Left colon (tissue), 2 donors: ENCODE data around the gene KCNJ6. TPM values are rescaled to one million over a fixed set of nuclear protein-coding genes. Genes with fewer than 3 reads are reported as not detected.

Experiments
- ATAC-seq: fragments of 200-7000 bp; cut with Tn5 transposase; one replicate; pipeline ENCODE4 v1.9.1; 2020; ENCODE audit warnings: mild to moderate bottlenecking, moderate library complexity
- DNase-seq, 2 donors: peaks; one replicate each; pipeline ENCODE4 v3.0.0-alpha.2; 2020
- intact Hi-C, 2 donors: fragments of 100-400 bp; cut with DNase I in 1 of 2; cut with micrococcal nuclease in 1 of 2; formaldehyde crosslinking; loops; one replicate each; pipeline versions ENCODE4 v1.11.2 to v1.14.0; 2022; cut with DNase I, micrococcal nuclease
- total RNA-seq, 2 donors: library from RNA; stranded (reverse); fragmentation: NEBNext Ultra II Directional; extraction: Animal tissue kit (Norgen Biotek cat#: 25700); gene quantifications; one replicate each; pipeline ENCODE4 v1.2.1, GENCODE V29; 2021
- donor health status: DM: no; HTN: no; CAD: no.
- donor health status: DM: yes; HTN: yes; CAD: no.

KCNJ6 gene
- total RNA-seq, 2 donors from 2014 or later, result 0.14 to 0.15 TPM

DNA sequence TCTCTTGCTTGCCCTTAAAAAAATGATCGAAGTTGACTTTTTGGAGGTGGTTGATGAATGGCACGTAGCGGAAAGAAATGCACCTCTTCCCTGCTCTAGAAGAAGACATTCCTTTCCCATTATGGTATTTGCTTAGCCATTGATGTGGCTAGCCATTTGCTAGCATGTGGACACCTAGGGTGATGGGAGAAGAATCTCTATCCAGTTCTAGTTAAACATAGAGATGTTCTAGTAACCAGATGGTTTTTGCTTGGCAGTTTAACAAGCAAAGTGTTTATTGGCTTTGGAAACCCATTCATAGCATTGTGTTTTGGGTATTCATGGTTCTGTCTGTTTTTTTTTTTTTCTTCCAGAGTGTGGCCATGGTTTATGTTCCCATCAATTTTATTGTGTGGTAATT, 78.9 kb downstream of the KCNJ6 start:
- DNase-seq, result no peak
- intact Hi-C loops, result no loop called here

DNA sequence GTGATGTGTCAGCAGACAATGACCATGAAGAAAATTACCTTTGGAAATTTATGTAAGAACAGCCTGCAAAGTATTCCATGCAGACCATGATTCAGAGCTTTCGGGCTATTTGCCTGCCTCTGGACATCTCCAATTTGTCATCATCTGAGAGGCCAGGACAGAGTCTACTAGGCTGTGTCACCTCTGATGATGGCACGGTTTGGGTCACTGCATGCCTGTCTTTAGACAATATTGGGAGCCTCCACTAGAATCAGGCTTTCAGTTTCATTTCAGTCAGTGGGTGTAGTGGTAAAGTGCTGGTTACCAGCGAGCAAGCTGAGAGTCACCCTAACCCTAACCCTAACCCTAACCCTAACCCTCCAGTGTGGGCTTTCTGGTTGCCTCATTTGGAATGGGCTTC, 80.8 kb downstream of the KCNJ6 start:
- no peak for ATAC-seq
- no peak for DNase-seq
- intact Hi-C loops, result no loop called here

More for the DNA sequence above, 78.9 kb downstream of the KCNJ6 start:
- ATAC-seq, result no peak

DNA sequence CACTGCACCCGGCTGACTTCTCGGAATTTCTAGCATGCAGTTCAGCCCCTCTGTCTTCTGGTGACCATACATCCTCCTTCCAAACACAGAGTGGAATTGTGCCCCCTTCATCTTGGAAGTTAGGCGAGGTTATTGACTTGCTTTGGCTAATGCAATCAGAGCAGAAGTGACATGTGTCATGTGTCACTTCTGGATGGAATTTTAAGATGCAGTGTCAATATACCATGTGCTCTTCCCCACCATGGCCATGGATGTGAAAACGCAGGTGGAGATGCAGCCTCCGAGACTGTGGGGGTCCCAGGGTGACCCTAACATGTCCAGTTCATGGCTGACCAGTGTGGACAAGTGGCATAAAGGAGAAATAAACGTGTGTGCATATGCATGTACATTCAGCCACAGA, 83.0 kb downstream of the KCNJ6 start:
- ATAC-seq (no peak), DNase-seq (no peak)
- intact Hi-C loops, result no loop called here

DNA sequence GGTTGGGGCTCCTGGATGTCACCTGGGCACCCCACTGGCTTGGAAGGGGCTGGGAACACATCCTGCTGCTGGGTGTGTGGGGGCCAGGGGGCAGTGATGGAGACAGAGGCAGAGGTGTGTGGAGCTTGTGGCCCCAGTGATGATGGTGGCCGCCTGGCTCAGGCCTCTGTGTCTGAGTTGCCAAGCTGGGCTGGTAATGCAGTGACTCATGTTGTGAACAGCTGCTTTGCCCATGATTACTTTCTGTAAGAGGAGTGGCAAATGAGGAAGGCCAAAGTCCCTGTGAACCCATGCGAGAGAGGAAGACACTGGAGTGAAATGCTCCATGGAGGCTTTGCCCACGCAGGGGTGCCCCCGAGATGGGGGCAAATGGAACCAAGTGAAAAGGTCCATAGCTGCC, 86.8 kb downstream of the KCNJ6 start:
- DNase-seq (peak; percentile 55 to 76), ATAC-seq (peak; percentile 92)
- intact Hi-C loops, result no loop called here

DNA sequence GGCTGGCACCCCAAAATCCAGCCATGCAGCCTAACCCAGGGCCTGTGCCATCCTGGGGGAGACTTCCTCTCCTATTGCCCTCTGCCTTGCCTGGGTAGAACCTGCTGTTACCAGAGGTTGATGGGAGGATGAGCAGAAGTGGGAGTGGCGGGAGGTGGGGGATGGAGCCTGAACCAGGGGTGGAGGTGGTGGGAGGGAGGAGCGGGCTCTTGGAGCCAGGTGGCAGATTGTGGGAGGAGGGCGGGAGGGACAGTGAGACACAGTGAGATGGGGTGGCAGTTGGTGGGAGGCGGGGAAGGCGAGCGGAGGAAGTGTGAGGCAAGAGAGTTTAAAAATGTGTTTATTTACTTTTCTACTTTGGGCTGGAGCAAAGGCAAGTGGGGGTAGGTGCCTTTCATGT, 87.3 kb downstream of the KCNJ6 start:
- intact Hi-C loops, result no loop called here
- DNase-seq (peak; percentile 26 to 47), ATAC-seq (peak; percentile 42)

DNA sequence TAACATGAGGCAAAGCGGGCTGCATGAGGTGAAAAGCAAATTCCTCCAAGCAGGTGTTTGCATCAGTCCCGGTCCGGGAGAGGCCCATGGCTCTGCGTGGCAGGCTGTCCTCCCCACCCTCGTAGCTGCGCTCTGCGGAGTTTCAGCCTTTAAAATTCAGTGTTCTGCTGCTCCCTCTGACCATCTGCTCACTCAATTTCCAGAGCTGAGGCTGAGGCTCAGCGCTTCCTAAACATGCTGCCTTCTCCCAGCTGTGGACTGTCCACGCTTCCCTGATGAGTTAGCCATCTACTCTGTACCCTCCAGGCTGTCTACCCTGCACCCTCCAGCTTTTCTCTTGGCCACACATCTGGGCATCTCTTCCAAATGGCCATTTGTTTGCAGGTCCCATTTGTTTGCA, 87.7 kb downstream of the KCNJ6 start:
- intact Hi-C loops, result no loop called here
- DNase-seq (no peak), ATAC-seq (no peak)

DNA sequence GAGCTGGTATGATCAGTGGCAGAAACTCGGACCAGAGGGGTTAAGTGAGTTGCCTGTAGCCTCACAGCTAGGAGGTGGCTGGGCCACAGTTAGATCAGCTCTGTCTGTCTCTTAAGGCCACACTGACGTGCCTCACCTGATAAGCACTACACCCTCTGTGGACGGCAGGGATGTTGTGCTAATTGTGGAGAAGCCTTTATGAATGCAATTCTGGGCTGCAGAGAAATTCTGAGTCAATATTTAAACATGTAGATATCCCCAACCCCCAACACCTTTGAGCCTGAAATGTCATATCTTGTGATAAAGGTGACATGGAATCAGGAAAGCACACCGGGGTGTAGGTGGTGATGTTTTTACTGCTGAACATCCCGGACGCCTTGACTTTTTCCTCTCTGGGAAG, 88.3 kb downstream of the KCNJ6 start:
- DNase-seq (peak; percentile 20 to 47), ATAC-seq (peak; percentile 68)
- intact Hi-C loops, result no loop called here

DNA sequence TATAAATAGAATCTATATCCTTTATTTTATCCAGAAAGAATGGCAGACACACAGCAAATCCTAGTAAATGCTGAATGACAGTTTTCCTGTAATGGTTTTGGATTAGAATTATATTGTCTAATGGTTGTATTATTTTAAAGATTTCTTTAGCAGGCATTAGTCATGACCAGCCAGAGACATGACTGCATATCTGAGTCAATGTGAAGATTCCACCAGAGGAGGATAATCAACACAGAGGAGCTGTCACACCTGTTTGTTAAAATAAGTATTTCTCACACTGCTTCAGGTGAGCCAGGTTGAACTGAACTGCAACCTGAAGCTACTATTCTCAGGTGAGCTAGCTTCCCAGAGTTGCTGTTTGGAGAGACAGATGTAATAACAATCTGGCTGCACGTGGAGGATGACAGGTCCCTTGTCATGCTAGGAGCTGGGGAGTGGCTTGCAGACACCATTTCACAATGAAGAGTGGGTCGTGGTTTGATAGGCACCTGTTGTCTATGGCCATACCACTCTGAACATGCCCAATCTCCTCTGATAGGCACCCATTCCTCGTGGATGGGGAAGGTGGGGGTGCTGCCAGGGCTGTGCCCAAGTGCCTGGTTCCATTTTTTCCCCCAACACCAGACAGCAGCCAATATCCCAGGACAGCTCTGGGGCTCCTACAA, 94.3 kb downstream of the KCNJ6 start:
- intact Hi-C loops, result no loop called here
- ATAC-seq (no peak), DNase-seq (no peak)

DNA sequence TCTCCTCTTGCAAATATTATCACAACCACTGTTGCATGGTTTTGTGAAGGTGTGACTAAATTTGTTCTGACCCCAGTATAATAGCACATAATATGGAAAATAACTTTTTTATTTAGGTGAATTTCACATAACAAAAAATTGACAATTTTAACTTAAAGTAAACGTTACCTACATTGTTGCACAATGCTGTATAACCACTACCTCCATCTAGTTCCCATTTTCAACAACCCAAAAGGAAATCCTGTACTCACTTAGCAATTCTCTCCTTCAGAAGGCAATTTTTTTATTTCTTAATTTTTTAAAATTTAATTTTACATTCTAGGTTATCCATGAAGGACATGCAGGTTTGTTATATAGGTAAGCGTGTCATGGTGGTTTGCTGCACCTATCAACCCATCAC, 95.2 kb downstream of the KCNJ6 start:
- DNase-seq, result no peak
- intact Hi-C loops, result no loop called here
- ATAC-seq, result no peak

DNA sequence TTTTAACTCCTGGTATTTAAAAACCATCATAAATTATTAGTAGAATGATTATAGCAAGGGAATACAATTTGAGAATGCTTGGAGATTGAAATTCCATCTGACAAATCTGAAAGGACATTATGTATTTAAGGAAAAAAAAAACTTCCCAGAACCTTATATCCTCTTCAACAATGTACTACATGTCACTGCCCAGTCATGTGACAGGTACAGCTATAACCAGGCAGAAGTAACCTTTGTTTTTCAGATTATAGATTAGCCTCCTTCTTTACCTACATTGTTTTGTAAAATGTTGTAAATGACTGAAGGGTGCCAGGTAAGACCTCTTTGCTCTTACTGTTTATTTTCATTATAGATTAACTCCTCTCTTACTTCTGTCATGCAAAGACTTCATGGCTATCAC, 96.9 kb downstream of the KCNJ6 start:
- peak; percentile 49 for ATAC-seq
- DNase-seq, result no peak
- intact Hi-C loops, result no loop called here

DNA sequence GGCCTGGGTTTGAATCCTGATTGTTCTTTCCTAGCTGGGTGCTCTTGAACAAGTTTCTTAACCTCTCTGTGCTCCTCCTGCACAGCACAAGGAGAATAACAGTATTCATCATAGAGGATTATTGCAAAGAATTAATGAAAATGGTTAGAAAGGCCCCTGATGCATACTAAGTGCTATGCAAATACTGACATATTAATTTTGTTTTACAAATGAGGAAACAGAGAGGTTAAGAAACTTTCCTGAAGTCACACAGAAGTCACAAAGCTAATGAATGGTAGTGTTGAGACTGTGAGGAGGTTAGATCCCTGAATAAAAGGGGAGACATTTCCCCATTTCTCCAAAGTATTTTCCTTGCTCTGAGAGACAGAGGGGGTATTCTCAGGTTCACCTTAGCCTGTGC, 99.0 kb downstream of the KCNJ6 start:
- DNase-seq (no peak), ATAC-seq (no peak)
- intact Hi-C loops, result no loop called here

DNA sequence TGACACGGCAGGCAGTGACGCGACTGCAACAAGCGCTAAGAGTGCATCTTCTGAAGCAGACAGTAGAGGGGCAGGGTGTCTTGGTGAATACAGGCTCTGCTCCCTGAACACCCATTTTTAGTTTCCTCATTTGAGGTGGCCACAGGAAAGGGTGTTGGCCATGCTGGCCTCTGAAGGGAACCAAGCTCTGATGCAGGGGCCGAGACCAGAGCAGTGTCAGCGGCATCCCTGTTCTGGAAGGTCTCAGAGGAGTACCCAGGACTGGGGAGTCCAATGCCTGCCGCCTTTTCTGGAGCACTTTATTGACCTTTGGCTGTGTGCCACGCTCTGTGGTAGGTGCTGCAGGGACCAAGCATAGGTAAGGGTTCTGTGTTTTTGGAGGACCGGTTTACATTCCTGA, 100.4 kb downstream of the KCNJ6 start:
- ATAC-seq (no peak), DNase-seq (no peak)
- intact Hi-C loops, result no loop called here

DNA sequence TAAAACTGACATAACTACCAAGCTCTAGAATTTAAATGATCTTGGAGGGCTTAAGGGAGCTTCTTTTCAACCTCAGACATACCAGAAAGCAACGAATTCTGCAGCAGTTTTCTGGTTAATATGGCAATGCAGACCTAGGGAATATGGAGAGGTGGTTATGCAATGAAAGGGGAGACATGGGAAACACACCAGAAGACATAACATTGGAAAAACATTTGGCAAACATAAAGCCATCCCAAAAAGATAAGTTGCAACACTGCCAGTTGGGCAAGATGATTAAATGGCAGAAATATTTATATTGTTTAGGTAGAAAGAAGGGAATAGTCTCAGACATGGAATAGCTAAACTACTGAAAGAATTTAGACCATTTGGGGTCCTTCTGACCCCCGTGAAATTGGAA, 104.5 kb downstream of the KCNJ6 start:
- DNase-seq (no peak), ATAC-seq (no peak)
- intact Hi-C loops, result no loop called here

DNA sequence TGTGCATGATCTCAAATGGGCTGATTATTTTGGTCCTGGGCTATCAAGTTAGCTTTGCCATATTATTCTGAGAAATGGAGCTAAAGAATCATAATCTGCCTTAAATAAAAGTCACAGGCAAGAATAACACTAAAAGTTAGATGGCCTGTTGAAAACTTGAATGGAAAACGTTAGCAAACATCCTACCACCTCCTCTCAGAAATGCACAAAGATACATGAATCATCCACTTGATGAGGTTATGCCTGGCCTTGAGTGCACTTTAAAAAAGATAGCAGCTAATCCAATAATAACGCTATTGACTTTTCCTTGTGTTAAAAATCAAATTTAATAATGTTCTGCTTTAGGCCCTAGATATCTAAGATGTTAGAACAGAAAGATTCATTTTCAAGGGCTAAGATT, 108.0 kb downstream of the KCNJ6 start:
- ATAC-seq, result no peak
- intact Hi-C loops, result no loop called here
- DNase-seq, result no peak

DNA sequence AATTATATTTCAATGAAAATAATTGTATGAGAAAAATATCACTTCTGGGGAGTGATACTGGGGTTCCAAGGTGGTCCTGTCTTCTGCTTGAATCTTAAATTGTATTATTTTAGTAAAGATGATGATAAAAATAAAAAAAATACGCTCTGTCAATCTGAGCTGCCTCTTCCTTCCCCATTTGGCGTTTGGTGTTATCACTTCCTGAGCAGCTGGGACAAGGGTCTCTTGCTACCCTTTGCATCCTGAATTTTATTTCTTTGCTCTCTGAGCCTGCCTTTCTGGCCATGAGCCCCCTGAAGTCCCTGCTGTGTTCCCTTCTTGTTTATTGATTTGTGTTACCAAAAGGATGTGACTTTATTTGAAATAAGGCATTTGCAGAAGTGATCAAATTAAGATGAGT, 111.0 kb downstream of the KCNJ6 start:
- intact Hi-C loops, result no loop called here
- no peak for DNase-seq
- ATAC-seq, result no peak

DNA sequence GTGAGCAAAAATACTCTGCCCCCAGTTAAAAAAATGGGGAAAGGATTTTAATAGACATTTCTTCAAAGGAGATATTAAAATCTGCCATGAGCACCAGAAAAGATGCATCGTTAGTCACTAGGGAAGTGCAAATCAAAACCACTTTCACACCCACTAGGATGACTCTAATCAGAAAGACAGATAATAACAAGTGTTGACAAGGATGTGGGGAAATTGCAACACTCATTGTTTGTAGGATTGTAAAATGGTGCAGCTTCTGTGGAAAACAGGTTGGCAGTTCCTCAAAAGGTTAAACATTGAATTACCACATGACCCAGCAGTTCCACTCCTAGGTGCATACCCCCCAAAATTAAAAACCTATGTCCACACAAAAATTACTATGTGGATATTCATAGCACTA, 112.3 kb downstream of the KCNJ6 start:
- ATAC-seq (no peak), DNase-seq (no peak)
- intact Hi-C loops, result no loop called here

DNA sequence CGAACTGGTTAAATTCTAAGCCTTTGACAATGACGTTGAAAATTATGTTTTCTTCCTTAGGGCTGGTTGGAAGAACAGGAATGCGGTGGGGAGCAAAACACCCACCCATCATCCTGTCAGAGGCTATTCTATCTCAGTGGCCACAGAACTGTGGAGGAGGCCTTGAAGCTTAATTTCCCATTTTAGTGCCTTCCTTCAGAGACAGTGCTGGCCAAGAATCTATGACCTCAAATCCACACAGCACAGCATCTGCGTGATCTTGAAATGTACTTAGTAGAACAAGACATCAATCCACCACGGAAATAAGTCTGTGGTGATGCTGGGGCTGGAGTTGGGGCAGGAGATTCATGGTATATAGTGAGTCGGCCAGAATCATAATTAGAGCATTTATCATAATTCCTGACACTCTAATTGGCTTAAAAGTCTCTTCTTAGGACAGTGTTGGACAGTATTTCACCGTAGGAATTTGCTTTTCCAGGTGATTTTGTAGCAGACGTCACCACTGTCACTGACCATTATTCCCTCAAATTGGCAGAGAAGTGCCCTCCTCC, 113.1 kb downstream of the KCNJ6 start:
- intact Hi-C loops, result no loop called here
- no peak for ATAC-seq
- no peak for DNase-seq

DNA sequence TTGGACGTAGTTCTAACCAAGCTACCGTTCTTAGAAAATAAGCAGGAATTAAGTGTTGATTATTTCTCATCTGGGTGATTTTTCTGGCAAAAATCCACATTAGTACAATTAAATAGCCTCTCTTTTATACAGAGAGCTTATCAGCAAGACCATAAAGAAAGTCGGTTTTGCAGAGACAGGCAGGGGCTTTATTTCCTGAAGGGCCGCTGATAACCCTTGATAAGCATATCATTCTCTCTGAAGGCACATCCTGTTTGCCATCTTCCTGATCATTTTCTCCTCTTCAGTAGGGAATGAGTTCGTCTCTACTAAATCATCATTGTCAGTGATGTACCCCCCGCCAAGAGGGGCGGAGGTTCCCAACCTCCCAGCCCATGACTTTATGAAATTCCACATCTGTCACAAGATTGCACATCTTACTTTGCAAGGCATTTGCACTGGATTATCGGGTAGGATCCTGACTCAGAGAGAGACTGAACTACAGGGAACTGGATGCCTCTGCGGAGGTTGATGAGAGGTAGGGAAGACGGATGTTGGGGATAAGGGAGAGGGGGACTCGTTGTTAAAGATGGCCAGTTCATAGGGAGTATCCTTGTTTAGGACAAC, 115.7 kb downstream of the KCNJ6 start:
- no peak for DNase-seq

DNA sequence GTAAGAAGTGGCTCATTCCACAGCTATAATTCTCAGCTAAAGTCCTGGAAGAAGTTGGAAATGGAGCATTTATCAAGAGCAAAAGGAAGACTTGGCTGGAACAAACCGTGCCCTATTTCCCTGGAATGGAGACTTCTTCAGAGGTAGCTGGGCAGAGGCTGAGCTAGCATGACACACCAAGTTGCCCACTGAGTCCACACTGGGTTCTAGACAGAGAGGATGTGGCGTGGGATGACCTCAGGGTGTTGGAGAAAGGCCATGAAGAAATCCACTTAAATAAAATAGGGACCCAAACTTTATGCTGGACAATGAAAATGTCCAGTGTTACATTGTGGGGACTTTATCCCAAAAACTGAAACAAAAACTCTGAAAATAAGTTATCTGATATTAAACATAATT, 116.2 kb downstream of the KCNJ6 start:
- intact Hi-C loops, result no loop called here
- no peak for ATAC-seq
- no peak for DNase-seq

More for the DNA sequence above, 115.7 kb downstream of the KCNJ6 start:
- intact Hi-C loops, result no loop called here
- no peak for ATAC-seq

DNA sequence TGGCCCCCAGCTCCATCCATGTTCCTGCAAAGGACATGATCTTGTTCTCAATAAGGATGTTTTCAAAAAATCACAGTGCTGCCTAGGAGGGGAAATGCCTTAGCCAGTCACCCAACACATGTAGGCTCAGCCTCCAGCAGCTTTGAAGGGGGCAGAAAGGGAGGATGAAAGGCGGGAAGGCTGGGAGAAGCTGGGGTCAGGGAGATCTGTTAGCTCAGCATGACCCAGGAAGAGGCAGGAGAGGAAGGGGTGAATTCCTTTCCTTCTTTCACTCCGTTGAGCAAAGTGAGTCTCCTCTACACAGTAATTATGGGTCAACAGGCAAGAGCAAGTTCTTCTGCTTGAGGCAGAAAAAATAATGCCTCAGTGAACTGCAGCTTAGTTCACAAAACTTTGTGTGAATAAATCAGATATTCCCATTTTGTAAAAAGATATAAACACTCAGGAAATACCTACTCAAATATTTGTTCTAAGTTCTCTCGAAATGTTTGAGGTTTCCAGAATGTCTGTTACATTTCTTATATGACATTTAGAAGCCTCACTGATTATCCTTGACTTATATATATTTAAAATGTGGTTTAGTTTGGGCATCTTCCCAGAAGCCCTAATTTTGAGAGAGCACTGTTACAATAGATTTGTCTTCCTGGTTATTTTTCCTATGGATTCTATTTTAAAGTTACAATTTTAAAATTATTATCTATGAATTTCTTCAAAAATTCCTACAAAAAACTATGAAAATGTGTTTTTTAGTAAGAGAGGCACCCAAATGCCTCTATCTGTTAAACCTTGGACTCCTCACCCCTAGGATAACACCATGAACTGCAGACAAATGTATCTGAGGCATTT, 116.8 kb downstream of the KCNJ6 start:
- DNase-seq, result no peak
- ATAC-seq, result no peak
- intact Hi-C loops, result no loop called here
